Right renal pelvis (tissue), 4 donors: ENCODE results near the gene ATP8A1. TPM values are rescaled to one million over a fixed set of nuclear protein-coding genes. Genes with fewer than 3 reads are reported as not detected.

ENCODE experiments used
- DNase-seq, 4 donors: peaks; one replicate each; pipeline ENCODE4 v3.0.0-alpha.2; 2013; ENCODE audit warnings: low read depth in 4 of 4, low spot score in 3 of 4, missing footprints in 1 of 4
- polyA plus RNA-seq, 4 donors: library from polyadenylated mRNA; unstranded; fragments of 120-200 nt; gene quantifications; one replicate each; pipeline ENCODE4 v1.2.1, GENCODE V29; 2013; ENCODE audit not compliant: insufficient read length in 4 of 4

Gene ATP8A1
- polyA plus RNA-seq, 4 donors = 26.7 to 32.1 (median 30.7) TPM

DNA sequence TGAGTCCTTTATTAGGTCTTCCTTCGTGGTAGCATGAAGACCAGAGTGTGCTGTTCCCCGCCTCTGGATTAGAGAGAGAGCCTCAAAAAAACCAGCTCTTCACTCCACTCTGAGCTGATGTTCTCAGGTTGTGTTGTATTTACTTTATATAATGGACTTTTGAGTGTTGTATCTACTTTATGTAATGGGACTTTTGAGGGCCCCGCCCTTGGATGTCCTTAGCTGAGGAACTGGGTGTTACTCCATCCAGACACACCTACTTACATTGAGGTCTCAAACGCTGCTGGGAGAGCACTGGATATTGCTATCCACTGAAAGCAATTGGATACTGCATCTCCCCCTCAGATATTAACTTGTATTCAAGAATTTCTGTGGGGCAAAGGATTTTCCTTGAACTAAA lies 28.2 kb downstream of the ATP8A1 start:
- no peak for DNase-seq

DNA sequence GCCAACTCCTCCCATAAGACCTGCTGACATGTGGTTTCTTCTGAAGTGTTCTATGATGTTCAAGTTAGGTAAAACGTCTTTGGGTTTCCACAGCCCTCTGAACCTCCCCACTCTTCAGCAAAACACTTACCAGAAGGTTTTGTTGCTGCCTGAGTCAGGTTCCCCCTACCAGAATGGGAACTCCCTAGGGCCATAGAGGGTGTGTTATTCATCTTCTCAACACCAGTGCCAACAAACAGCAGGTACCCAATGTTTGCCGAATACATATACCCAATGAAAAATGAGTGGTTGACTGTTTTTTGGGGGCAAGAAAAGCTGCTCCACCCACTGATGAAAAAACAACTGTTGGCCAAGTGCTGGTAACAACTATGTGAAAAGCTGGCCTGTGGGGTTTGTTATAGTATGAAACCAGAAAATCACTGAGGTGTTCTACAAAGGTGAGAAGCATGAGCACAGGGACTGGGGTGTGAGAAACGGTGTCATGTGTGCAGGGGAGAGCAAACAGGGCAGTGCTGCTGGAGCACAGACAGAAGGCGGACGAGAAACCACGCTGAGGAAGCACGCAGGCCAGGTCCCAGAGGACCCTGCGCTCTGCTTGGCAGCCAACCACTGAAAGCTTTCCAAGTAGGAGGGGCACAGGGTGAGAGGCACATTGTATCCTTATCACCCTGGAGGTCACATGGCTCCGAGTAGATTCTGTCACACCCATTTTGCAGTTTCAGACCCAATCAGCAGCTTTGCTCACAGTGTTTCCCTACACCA lies 28.8 kb downstream of the ATP8A1 start:
- no peak for DNase-seq

DNA sequence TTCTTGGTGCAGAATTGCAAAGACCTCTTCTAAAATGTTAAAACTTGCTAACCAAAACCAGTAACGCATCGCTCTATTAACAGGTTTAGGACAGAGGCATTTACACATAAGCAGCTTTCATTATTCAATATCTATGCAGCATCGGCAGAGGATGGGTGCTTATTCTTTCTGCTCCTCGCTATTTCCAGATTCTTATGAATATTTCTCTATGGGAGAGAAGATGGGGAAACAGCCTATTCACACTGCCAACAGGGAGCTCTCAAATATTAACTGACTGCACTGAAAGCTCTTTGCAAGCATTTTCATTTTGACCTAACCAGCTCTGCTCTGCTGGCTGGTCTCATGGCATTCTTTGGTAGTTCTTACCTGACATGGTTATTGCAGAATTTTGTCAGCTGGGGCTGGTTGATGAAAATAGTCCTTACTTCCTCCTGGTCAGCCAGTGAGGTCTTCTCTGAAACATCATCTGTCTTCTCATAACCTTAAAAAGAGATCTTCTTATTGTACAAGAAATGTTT lies 30.2 kb downstream of the ATP8A1 start:
- DNase-seq = no peak

DNA sequence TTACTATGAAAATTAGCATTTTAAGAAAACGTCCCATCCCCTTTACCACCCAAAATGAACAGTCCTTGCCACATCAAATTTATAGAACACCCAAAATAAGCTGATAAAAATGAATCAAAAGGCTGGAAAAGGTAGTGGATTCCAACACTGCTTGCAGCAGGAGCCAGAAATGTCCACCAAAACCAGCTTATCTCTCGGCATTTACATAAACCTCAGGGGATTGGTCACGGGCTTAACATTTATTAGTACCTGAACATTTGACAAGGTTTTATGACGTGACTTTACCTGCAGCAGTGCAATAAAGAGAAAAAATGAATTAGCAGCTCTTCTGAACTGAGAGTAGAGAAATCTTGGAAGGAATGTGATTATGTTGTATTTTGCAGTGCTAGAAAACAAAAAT lies 31.6 kb downstream of the ATP8A1 start:
- no peak for DNase-seq

DNA sequence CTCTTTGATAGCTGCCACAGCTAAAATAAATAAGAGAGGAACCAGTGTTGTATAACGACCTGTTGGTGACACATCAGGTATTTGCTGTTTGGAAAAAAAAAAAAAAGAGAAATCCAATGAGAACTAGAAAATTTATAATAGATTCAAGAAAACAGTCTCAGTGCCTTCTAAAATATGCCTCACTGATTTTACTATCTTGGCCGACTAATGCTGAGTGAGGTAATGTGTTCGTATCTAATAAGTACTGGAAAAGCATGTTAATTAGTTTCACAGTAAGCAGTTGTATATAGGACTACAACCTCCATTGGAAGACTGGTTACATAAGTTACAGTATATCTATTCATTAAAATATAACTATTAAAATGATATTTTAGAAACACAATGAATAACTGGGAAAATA lies 32.4 kb downstream of the ATP8A1 start:
- DNase-seq = no peak

DNA sequence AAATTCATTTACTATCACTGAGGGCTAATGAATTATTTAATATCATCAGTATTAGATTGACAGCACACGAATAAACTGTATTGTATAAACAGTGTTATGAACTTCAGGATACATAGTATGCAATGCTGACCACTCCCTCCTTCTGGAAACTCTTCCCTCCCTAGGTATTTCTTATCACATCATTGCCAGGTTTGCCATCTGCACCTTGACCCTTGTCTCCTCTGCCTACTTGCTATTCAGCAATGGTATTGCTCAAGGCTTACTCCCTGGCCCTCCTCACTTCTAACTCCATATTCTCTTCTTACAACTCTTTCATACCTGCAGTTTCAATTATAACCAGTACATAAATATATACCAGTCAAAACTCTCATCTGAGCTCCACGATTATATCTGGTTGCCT lies 38.9 kb downstream of the ATP8A1 start:
- no peak for DNase-seq

DNA sequence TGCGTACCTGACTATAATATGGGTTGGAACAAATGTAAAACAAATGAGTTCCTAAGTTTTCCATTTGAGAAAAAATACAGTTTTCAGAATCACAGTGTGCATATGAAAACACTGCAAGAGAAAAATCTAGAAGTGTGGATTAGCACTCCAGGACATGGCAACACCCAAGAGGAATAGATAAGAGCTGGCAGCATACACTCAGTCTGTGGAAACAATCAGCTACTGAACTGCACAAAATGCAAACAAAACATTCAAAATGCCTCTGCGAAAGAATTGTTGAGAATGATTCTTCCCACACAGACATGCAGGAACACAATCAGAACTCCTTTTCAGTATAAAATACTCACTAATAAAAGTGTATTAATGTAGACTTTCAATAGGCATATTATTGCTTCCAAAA lies 39.9 kb downstream of the ATP8A1 start:
- DNase-seq = no peak

DNA sequence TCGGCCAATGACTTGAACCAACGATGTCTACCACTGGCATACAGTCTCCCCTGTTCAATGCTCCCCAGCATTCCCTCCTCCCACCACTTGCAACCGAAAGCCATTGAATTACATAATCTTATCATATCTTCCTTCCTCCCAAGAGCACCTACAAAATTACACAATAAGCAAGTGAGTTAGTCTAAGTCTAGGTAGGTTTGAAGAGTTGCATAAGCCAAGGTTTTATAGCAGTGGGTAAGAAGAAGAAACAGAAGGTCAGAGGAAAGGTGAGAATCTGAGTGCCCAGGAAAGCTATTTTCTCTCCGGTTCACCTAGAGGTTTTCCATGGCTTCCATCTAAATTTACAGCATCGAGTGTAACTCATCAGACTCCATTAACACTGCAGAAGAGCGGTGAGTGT lies 40.3 kb downstream of the ATP8A1 start:
- no peak for DNase-seq

DNA sequence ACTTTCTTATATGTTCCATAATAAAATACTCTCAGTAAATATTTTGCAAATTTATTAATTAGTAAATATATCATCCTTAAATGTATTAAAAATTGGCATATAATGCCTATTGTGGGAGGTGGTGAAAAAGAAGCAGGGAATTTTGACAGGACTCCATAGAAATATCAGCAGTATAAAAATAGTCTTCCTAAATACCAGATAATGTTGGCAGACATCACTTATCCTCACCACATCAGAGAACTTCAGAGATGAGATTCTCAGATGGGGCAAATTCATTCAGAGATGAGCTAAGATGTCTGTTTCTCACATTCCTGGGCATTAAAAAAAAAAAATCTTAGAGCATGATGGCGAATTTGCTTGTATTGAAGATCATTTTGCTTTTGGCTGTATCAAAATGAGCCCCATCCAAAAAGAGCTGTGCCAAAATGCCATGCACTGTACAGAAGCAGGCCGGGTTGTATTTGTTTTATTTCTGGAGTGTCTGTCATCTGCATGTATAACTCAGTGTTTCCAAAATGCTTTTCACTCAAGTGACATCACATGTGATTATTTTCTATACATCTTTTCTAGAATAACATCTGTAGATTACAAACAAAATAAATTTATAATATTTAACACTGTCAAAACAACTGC lies 41.7 kb downstream of the ATP8A1 start:
- DNase-seq = no peak

DNA sequence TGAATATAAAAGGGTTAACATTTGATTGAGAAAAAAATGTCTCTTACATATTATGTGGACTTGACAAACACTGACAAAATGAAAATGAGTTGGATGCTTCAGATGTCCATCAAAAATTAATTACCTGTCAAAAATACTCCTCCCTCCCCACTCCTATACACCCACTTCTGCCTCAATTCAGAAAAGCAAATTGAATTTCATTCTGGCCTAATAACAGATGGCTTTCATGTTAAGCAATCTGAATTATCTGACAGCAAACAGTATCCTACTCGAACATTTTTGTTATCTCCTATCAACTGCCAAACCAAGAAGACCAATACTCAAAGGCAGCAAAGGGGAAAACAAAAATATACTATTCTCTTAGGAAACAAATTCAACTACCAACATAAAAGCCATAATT lies 44.0 kb downstream of the ATP8A1 start:
- no peak for DNase-seq

DNA sequence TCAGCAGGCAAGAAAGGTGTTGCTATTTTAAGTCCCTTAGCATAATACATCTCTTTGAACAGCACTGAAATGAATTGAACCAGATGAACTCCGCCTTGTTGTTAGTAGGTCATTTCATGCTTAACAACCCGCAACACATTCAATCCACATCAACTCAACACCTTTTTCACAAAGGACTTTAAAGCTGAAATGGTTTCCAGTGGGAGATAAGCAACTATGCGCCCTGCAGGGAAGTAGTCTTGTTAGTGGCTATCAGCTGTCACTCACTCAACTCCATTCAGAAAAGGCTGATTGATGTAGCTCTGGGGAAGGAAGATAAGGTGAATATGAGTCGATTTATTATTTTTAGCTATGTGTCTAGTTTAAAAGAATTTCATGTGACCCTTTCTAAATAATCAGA lies 46.0 kb downstream of the ATP8A1 start:
- no peak for DNase-seq

DNA sequence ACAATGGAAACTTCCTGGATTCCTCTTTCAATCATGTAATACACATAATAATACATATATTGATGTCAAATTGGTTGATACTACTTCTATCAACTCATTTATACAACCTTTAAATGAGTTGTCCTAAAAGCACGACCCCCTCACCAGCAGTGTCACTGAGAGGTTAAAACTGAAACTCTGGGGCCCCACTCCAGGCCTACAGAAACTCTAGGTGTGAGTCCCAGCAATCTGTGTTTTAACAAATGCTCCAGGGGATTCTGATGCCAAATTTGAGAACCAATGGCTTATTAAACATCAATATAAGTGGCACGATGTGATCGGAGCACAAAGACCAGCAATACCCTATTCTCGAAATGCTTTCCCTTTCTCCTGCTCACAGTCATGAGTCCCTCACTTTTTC lies 47.9 kb downstream of the ATP8A1 start:
- DNase-seq = no peak

DNA sequence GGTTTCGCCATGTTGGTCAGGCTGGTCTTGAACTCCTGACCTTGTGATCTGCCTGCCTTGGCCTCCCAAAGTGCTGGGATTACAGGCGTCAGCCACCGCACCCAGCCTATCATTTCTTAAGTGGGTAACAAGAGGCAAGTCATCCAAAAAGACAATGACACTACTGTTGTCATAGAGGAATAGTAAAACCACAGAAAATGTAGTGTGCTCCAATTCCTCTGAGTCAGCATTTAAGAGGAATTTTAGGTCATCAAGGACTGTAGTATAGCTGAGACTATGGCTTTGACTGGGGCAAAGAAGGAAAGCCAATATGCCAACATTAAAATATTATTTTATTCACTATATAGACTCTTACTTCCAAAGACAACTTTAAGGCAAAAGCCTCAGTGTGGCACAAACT lies 48.4 kb downstream of the ATP8A1 start:
- no peak for DNase-seq

DNA sequence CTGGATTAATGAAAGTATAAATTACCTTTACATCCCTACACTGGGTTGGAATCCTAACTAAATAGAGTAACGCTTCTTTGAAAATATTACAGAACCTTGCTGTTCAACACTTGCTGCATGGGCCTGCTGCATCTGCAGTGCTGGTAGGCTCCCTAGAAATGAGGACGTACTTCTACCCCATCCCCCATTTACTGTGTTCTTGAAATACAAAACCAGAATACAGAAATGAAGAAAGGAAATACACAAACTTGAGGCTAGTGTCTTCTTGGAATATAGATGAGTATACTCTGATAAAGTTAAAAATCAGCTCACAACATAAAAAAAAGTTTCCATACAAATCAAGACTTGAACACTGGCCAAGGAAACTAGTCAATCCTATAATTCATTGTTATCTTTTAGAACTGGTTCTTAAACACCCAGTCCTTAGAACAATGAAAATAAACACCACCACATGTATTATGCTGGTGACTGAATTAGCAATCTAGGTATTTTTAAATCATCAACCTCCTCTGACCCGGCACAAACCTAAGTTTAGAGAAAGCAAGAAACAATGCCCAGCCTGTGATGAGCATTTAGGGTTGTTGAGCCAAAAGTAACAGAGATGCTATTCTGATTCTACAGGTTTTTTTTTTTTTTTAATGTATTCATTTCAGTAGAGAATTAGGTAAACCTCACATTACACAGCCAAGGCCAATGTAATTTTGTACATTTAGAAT lies 49.7 kb downstream of the ATP8A1 start:
- no peak for DNase-seq

DNA sequence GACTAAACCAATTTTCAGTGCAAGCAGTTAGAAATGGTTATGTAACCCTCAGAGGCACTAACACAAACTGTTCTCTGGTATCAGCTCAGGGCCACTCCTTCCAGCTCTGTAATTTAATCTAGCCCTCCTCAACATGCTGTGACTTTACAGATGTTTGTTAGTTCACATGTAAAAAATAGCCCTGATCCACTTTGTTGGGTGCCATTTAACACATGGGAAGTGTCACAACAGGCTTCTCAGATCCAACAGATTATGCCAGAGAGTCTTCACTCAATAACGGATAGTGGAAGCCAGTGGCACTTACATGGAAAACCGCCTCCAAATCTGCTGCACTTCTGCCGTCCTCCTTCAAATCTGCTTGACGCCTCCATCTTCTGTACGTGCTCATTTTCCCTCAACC lies 51.6 kb downstream of the ATP8A1 start:
- no peak for DNase-seq

DNA sequence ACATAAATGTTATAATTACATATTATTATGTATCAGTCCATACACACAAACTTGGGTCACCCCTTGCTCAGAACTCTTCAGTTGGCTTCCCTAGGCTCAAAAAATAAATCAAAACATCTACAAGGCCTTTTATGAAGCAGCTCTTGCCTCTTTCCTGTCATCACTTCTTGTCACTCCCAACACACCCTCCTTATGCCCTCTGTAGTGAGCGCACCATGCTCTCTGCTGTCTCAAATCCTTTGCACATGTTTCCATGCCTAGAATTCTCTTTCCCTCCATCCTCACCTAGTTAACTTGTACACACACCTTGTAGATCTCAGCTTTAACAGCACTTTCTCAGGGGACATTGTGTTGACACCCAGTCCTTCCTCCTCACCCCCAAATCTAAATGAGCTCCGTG lies 53.0 kb downstream of the ATP8A1 start:
- no peak for DNase-seq

DNA sequence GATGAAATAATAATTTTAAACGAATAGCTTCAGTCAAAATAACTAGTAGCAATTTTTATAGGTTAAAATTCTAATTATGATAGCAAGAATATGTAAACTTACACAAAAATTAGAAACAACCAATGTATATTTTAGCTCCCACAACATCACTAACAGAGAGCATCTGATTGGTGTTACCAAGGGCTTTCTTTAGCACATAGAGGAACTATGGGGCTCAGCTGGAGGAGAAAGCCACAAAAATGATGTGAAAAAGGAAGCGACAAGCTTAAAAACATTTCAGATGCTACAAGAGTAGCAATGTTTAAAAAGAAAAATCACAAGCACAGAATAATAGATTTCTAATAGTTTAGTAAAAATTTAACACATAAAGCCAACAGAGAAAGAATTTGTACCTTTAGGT lies 56.3 kb downstream of the ATP8A1 start:
- no peak for DNase-seq

DNA sequence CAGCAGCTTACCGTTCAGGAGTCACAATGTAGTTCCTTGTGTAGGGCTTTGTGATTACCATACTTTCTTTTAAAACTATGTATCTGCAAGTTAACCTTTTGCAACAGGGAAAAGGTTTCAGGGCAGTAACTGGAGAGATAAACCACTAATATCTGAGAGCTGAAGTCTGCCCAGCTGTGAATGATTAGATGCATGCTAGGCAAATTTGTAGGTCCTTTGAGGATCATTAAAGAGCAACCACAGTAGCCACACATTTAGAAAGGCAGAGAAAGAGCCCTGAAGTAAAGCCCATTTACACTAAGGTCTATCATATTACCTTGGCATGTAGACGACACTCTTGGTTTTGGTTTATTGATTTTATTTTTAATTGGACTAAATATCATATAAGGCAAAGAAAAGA lies 60.0 kb downstream of the ATP8A1 start:
- no peak for DNase-seq

DNA sequence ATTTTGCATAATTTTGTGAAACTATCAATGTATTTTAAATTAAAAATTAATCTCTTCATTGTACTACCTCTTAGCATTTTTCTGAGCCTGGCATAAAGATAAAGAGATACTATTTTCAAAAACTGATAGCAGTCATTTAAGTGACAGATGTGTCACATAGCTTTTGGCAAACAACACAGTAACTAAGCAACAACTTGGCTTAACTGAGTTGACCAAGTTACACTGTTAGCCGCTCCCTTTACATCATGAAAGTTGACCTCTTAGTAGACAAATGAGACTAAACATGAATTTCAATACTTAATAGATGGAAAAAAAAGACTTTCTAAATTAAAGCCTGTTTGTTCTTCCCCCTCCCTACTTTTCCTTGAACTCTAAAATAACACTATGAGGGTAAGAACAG lies 62.0 kb downstream of the ATP8A1 start:
- no peak for DNase-seq

DNA sequence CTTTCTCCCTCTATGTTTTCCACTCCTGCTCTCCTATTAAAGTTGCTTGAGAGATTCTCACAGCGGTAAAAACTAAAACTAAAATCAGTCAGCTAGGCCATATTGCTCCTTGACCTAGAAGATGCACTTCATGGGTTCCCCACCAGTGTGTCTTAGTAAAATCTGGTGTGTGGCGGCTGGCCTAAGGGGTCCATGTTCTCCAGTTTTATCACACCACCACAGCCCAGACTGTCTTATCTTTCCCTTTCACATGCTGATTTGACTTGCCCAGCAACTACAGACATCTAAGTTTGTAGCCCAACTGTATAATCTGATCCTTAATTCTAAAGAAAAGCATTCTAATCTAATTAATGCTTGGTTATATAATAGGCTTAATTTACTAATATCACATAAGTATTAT lies 68.0 kb downstream of the ATP8A1 start:
- no peak for DNase-seq

DNA sequence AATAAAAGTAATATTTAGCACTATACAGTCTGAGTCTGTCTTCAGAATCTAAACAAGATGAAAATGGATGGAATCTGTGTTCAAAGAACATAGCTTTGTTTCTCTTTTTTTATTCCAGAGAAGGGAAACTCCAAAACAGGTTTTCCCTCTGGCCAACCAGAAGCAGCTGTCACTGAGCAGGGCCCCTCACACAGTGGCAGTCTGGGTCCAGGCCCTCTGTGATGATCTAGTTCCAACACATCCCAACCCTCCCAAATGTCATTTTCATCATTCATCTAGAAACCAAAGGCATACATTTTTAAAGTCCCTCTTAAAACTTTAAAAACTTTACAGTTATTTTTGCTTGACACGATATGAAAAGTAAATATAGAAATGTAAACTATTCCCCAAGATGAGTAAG lies 70.1 kb downstream of the ATP8A1 start:
- DNase-seq = no peak

DNA sequence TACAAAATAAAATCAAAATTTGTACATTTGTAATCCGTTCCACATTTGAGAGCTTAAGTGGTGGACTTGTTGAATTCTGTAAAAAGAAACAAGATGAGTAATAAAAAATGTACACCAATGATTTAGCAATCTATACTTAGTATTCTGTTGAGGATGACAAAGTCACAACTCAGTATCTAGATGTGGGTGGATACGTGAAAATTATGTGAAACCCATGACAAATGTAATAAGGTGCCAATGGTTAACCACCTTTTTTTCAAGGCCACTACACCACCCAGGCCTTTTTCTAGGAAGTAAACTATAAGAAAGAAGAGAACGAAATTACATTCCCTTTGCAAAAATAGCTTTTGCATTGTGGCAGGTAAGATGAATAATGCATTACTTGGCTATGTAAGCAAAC lies 77.0 kb downstream of the ATP8A1 start:
- no peak for DNase-seq
